Endothelial cell (in vitro differentiated cells): ENCODE measurements around the gene GPR62. TPM values are rescaled to one million over a fixed set of nuclear protein-coding genes. Genes with fewer than 3 reads are reported as not detected.

ENCODE experiments used
- DNase-seq: peaks from one replicate; pipeline ENCODE4 v3.0.0; 2021; ENCODE audit warnings: low spot score
- H3K27ac Mint-ChIP-seq: one replicate; pipeline ENCODE4 v1.8.0; 2021; ENCODE audit warnings: mixed read lengths, inconsistent platforms; ENCODE audit not compliant: unreplicated experiment
- H3K27me3 Mint-ChIP-seq: one replicate; pipeline ENCODE4 v1.8.0; 2021; ENCODE audit warnings: mild to moderate bottlenecking, moderate library complexity, mixed read lengths, inconsistent platforms; ENCODE audit not compliant: unreplicated experiment
- H3K36me3 Mint-ChIP-seq: one replicate; pipeline ENCODE4 v1.8.0; 2021; ENCODE audit warnings: mild to moderate bottlenecking, low read depth, mixed read lengths, inconsistent platforms; ENCODE audit not compliant: unreplicated experiment
- H3K4me1 Mint-ChIP-seq: one replicate; pipeline ENCODE4 v1.8.0; 2021; ENCODE audit warnings: mild to moderate bottlenecking, mixed read lengths, inconsistent platforms; ENCODE audit not compliant: unreplicated experiment
- H3K4me3 Mint-ChIP-seq: one replicate; pipeline ENCODE4 v1.8.0; 2021; ENCODE audit warnings: mild to moderate bottlenecking, mixed read lengths, inconsistent platforms; ENCODE audit not compliant: unreplicated experiment
- H3K9me3 Mint-ChIP-seq: one replicate; pipeline ENCODE4 v1.8.0; 2021; ENCODE audit warnings: mixed read lengths, inconsistent platforms; ENCODE audit not compliant: unreplicated experiment
- CTCF ChIP-seq: fragments of 200-600 bp; sonication (generic); IDR thresholded peaks from one replicate; pipeline ENCODE4 v1.5.0; 2021; ENCODE audit warnings: antibody characterized with exemption; ENCODE audit not compliant: unreplicated experiment
- total RNA-seq: library from RNA; stranded (reverse); fragmentation: NEBNext Ultra II Directional; extraction: Animal tissue kit (Norgen Biotek cat#: 25700); gene quantifications from one replicate; pipeline ENCODE4 v1.2.1, GENCODE V29; 2021; ENCODE audit not compliant: unreplicated experiment

Gene GPR62
- total RNA-seq, 1 donor from 2014 or later: not detected

- Mint-ChIP-seq H3K27me3 (peaks cover 19% of the 10 kb centered on the region), H3K4me3 (no peak overlapping the region), H3K4me1 (peaks cover 22% of the 10 kb centered on the region), H3K36me3 (peaks cover 10% of the 10 kb centered on the region), H3K27ac (no peak overlapping the region), H3K9me3 (no peaks in the 10 kb centered on the region)
- no peak for DNase-seq
- TF ChIP-seq CTCF: no peak
These were observed 43.6 kb downstream of the GPR62 start for GRCh38 chr3:51998774-51999173.

DNA sequence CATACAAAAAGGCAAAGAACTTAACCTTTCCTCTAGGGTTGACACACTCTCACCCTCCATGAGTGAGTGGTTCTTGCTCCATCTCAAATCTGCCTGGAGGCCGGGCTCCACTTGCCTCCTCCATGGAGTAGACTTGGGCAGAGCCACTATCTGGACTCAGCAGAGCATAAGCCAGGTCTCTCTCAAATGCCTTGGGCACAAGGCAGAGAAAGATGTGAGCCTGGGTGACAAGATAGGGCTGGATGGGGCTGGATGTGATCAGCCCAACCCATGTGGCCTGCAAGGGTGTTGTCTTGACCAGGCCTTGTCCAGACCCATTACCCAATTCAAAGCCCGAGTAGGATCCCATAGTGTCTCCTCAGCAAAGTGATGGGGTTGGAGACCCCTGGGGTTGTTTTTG lies 44.7 kb downstream of the GPR62 start:
- no peak overlapping the region for H3K27ac Mint-ChIP-seq
- peaks cover 19% of the 10 kb centered on the region for H3K27me3 Mint-ChIP-seq
- H3K36me3 Mint-ChIP-seq: peaks cover 3% of the 10 kb centered on the region
- no peak for TF ChIP-seq CTCF
- DNase-seq: no peak
- H3K4me1 Mint-ChIP-seq: peaks cover 19% of the 10 kb centered on the region
- H3K9me3 Mint-ChIP-seq: no peaks in the 10 kb centered on the region
- no peak overlapping the region for H3K4me3 Mint-ChIP-seq

- no peaks in the 10 kb centered on the region for H3K36me3 Mint-ChIP-seq
- H3K4me1 Mint-ChIP-seq: peaks cover 23% of the 10 kb centered on the region
- no peak overlapping the region for H3K4me3 Mint-ChIP-seq
- TF ChIP-seq CTCF: peak; percentile 90
- peaks cover 21% of the 10 kb centered on the region for H3K27me3 Mint-ChIP-seq
- H3K9me3 Mint-ChIP-seq: no peaks in the 10 kb centered on the region
- DNase-seq: peak; percentile 87
- no peak overlapping the region for H3K27ac Mint-ChIP-seq
These were observed 46.3 kb downstream of the GPR62 start for GRCh38 chr3:52001443-52001974.

- TF ChIP-seq CTCF: no peak
- no peak for DNase-seq
- Mint-ChIP-seq H3K36me3 (no peaks in the 10 kb centered on the region), H3K4me3 (no peak overlapping the region), H3K27ac (no peak overlapping the region), H3K4me1 (peaks cover 22% of the 10 kb centered on the region), H3K27me3 (peaks cover 18% of the 10 kb centered on the region), H3K9me3 (no peaks in the 10 kb centered on the region)
These were observed 47.6 kb downstream of the GPR62 start for GRCh38 chr3:52002748-52003147.

- peak; percentile 55 for DNase-seq
- Mint-ChIP-seq H3K4me3 (no peak overlapping the region), H3K36me3 (no peaks in the 10 kb centered on the region), H3K27ac (no peak overlapping the region), H3K27me3 (peaks cover 14% of the 10 kb centered on the region), H3K4me1 (peaks cover 17% of the 10 kb centered on the region), H3K9me3 (no peaks in the 10 kb centered on the region)
- peak; percentile 17 for TF ChIP-seq CTCF
These were observed 49.1 kb downstream of the GPR62 start for GRCh38 chr3:52004163-52004787.
